ENCODE results near the gene TRIM54. TPM values are rescaled to one million over a fixed set of nuclear protein-coding genes. Genes with fewer than 3 reads are reported as not detected.
A peak's percentile ranks its signal among the peaks of the same experiment; 100 is the strongest.

TRIM54 gene
- total RNA-seq, 4 donors from 2014 or later: 0.22 to 1.6 (median 0.54) TPM; not detected in 1

DNA sequence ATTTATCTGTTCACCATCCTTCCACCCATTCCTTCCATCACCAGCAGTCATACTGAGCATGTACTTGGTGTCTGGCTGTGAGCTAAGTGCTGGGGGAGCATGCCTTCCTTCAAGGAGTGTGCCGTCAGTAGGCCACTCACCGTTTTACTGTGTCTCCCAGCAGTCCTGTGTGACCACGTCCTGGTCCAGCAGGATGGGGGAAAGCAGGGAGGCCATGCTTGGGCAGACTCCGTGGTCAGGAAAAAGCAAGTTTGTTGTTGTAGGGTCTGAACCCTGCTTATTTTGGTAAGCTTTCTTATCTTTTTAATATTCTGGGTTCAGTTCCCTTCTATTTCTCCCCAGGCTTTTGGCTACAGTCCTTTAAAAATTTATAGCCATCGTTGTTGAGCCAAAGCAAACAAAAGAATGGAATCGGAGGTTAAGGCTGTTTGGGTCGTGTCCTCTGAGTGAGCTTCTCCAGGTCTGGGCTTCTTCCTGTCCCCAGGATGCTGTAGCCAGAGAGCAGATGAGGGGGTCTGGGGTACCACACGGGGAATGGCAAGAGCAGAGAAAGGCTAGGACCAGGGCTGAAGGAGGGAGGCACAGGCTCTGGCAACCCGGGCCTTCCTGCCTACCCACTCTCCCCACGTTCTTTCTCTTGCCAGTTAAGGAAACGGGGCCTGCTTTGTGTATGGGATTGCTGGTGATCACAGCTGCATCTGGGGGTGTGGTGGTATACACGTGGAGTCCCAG lies 32.9 kb upstream of the TRIM54 start:
- no peaks in the 10 kb centered on the region for H3K36me3 ChIP-seq
- WGBS, 2 donors: 56 to 68% methylated on average over 12 of the region's 12 CpGs
- H3K4me3 ChIP-seq (replicated peaks in 1 of 3): no peak overlapping the region
- no peak for DNase-seq
- no peaks in the 10 kb centered on the region for H3K9me3 ChIP-seq
- TF ChIP-seq, protein P1, sequence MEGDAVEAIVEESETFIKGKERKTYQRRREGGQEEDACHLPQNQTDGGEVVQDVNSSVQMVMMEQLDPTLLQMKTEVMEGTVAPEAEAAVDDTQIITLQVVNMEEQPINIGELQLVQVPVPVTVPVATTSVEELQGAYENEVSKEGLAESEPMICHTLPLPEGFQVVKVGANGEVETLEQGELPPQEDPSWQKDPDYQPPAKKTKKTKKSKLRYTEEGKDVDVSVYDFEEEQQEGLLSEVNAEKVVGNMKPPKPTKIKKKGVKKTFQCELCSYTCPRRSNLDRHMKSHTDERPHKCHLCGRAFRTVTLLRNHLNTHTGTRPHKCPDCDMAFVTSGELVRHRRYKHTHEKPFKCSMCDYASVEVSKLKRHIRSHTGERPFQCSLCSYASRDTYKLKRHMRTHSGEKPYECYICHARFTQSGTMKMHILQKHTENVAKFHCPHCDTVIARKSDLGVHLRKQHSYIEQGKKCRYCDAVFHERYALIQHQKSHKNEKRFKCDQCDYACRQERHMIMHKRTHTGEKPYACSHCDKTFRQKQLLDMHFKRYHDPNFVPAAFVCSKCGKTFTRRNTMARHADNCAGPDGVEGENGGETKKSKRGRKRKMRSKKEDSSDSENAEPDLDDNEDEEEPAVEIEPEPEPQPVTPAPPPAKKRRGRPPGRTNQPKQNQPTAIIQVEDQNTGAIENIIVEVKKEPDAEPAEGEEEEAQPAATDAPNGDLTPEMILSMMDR (IDR thresholded peaks at IDR 0.05): no peak
- no peak for TF ChIP-seq POLR2A (IDR thresholded peaks at IDR 0.05)
- H3K27me3 ChIP-seq: no peaks in the 10 kb centered on the region
- intact Hi-C loops (cut with DNase I): loop anchor here (5.0 kb wide), 1 partner anchor 33 kb away; the partner anchor contains the start of gene TRIM54
- H3K27ac ChIP-seq: no peak overlapping the region
- peaks cover 0 to 7% of the 10 kb centered on the region in 2 donors for H3K4me1 ChIP-seq

DNA sequence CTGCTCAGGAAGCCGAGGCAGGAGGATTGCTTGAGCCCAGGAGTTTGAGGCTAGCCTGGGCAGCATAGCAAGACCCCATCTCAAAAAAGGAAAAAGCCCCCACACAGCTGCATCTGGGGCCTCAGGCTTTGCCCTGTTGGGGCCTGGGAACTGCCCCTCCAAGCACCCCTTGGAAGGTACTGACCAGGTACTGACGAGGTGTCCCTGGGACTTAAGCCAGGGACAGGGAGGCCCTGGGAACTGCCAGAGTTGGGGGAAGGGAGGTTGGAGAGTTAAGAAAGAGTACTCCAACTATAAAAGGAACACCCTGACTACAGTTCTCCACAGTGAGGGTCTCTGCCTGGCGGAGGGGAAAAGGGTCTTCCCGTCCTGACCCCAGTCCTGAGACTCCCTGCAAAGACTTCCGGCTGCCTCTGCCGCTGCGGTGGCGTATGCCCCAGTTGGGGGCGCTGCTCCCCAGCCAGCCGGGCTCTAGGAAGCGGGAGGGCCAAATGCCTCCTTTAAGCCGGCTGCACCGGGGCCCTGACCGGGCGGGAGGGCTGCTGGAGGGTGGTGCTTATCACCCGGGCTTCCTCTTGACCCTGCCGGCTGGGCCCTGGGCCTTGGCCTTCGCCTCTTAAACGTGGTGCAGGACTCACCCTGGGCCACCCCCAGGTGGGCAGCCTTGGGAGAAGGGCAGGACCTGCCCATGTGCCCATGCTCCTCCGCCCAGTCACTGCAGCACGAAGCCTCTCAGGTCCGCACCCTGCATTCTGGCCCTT lies 32.2 kb upstream of the TRIM54 start:
- Histone ChIP-seq H3K27me3 (no peaks in the 10 kb centered on the region), H3K36me3 (no peaks in the 10 kb centered on the region), H3K9me3 (no peaks in the 10 kb centered on the region), H3K27ac (no peak overlapping the region), H3K4me3 (replicated peaks in 1 of 3) (no peak overlapping the region), H3K4me1 (peaks cover 0 to 7% of the 10 kb centered on the region in 2 donors)
- 29 to 55% methylated on average over 6 to 15 of the region's 22 CpGs for WGBS, 2 donors
- TF ChIP-seq POLR2A (IDR thresholded peaks at IDR 0.05): no peak
- TF ChIP-seq, protein P1 (IDR thresholded peaks at IDR 0.05): peak; percentile 27 to 82 (median 68)
- DNase-seq: peak; percentile 61 to 64
- intact Hi-C loops (cut with DNase I): loop anchor here (5.0 kb wide), 1 partner anchor 32 kb away; the partner anchor contains the start of gene TRIM54

DNA sequence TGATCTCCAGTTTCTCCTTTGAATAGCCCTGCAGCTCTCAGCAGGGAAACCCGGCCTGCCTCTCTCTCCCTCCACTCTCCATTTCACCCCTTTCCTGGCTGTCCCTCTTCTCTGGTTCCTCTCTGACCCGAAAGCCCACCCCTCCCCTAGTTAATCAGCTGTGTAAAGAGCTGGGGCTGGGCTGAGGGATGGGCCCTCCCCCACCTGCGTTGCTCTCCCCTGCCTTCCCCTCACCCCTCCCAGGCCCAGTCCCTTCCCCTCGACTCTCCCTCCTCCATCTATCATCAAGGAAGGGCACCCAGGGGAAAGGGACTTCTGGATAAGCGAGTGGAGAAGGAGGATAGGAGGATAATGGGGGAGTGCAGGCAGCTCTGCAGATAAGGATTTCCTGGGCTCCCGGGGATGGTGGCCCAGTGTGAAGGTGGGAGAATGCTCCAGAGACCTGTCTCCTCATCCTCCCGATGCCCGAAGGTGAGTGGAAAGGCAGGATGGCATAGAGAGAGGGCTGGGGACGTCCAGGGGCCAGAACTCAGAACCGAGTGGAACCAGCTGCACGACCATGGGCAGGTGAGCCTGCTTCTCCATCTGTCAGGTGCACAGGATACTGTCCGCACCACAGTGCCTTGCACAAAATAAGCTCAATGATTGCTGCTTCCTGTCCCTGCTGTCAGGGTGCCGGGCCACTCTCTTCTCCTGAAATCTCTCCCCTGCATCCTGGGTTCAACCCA lies 31.4 kb upstream of the TRIM54 start:
- Histone ChIP-seq H3K36me3 (no peaks in the 10 kb centered on the region), H3K4me1 (peaks cover 0 to 7% of the 10 kb centered on the region in 2 donors), H3K9me3 (no peaks in the 10 kb centered on the region), H3K27me3 (no peaks in the 10 kb centered on the region), H3K27ac (no peak overlapping the region), H3K4me3 (replicated peaks in 1 of 3) (no peak overlapping the region)
- intact Hi-C loops (cut with DNase I): no loop called here
- 52 to 64% methylated on average over 12 to 13 of the region's 13 CpGs for WGBS, 2 donors
- no peak for DNase-seq
- TF ChIP-seq, protein P1 (IDR thresholded peaks at IDR 0.05): no peak
- no peak for TF ChIP-seq POLR2A (IDR thresholded peaks at IDR 0.05)

DNA sequence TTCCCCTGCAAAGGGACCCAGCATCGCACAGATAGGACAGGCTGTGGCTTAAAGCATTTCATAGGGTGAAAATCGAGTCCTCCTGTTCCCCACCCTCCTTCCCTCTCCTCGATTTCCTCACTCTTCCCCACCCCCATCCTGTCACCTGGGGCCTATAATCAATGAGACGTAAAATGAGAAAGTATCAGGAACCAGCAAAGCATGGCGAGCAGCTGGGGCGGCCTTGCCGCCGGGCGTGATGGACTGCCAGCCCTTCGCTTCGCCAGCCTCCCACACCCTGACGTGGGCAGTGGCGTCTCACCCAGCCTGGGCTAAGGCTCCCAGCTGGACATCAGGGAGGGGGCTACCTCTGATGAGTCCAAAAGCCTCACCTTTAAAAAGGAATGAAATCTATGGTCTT lies 30.5 kb upstream of the TRIM54 start:
- no peak overlapping the region for H3K27ac ChIP-seq
- intact Hi-C loops (cut with DNase I): no loop called here
- no peaks in the 10 kb centered on the region for H3K9me3 ChIP-seq
- H3K27me3 ChIP-seq: no peaks in the 10 kb centered on the region
- WGBS, 2 donors: 82 to 83% methylated on average over 13 of the region's 13 CpGs
- H3K4me1 ChIP-seq: peaks cover 0 to 7% of the 10 kb centered on the region in 2 donors
- H3K36me3 ChIP-seq: no peaks in the 10 kb centered on the region
- no peak overlapping the region for H3K4me3 ChIP-seq (replicated peaks in 1 of 3)
- DNase-seq: no peak
- TF ChIP-seq, protein P1 (IDR thresholded peaks at IDR 0.05): no peak
- no peak for TF ChIP-seq POLR2A (IDR thresholded peaks at IDR 0.05)

All from thyroid gland (tissue), 4 donors.